LoVo (cell line): ENCODE results near the gene CAMK1D.

ENCODE experiments used
- DNase-seq: peaks from one replicate; pipeline ENCODE4 v3.0.0-alpha.2; 2016; ENCODE audit warnings: low spot score

Gene CAMK1D

DNA sequence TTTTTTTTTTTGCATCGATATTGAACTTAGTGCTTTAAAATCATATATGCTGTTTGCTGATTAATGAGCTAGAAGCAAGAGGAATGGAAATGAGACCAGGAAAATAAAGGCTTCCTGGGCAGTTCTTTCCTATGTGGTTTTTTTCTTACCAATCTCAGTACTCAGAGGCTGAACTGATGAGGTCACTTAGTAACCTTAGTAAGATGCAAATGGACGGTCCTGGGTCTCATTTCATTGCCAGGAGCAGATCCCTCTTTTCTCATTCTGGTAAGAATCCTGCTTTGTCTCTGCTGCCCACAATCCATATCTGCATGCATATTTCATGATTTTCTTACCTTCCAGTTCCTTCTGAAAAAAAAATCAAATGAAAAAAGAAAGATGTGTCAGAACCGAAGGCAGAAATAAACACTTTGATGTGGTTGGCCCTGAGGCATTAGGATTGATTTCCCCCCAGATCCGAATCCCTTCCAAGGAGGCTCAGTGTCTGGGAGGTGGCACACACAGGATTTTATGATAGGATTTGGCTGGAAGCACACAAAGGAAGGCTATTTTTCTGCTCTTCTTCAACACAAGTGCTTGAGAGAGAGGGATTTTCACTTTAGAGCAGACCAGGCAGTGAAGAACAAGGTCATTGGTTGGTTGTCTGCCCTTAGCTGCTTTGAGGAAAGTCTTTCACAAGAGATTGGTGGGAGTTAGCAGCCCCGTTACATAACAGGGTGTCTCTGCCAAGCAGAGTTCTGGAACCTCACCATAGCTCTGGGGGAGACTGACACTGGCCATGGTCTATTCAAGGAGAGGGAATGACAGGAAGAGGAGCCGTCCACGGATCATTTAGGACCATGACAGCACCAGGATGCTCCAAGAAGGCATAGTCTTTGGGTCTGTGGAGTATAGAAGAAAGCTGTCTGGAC is 150.0 kb downstream of the CAMK1D start:
- no peak for DNase-seq

DNA sequence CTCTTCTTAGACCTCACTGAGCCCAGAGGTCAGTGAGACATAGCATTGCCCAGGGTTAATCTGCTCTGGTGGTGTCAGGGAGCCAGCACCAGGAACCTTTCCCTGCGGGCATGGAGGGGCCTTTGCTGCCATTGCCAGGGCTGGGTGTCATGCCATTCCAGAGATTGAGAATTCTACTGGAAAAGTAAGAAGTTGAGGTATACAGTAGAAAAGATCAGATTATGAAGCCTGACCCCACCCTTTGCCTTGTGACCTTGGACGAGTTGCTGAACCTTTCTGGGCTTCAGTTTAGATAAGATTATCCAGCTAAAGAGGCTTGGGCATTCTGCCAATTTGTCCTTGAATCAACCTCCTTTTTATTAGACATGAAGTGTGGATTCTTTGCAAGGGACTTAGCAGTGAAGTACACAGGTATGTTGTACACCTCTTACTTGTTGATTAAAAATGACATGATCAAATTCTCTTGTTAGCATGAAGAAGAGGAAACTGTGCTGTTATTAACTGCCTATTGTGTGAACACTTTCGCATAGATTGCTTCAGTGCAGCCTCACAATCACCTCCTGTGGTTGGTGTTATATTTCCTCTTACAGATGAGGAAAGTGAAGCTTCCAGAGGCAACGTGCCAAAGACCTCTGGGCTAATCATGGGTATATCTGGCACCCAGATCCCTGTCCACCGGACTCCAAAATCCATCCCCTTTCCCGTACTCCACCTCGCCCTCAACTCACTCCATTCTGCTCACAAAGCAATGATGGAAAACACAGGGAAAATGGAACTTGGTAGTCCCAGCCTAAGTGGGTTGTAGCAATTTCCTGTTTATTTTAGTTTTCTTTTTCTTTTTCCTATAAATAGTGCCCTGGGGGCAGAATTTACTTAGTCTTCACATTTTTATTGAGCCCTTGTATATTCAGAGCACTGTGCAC is 151.3 kb downstream of the CAMK1D start:
- DNase-seq = peak; percentile 20

- DNase-seq = no peak
Measured at GRCh38 chr10:12501324-12501723, 152.0 kb downstream of the CAMK1D start.

DNA sequence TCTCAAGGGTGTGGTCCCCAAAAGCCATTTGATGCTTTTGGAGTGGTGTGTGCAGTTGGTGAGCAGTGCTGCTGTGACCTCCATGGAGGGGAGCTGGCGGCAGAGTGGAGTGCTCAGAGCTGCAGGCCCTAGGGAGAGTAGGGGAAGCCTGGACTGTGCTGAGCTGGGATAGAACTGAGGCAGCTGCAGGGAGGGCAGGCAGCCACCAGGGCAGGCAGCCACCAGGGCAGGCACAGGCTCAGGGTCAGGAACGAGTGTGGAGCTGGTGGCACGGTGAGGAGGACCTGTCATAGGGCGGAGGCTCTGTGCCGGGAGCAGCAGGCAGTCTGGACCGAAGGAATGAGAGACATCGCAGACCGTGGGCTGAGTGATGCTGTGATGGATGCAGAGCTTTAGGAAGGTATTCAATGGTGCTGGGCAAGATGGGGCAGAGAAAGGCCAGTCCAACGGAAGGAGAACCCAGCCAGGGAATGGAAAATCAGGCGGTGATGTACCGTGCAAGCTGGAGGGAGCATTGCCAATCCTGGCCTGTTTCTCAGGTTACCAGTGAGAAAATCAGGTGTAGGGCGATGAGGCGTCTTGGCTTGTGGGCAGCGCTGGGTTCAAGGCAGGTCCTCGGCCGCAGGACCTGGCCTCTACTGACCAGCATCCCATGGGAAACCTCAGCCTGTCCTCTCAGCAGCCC is 152.6 kb downstream of the CAMK1D start:
- no peak for DNase-seq

DNA sequence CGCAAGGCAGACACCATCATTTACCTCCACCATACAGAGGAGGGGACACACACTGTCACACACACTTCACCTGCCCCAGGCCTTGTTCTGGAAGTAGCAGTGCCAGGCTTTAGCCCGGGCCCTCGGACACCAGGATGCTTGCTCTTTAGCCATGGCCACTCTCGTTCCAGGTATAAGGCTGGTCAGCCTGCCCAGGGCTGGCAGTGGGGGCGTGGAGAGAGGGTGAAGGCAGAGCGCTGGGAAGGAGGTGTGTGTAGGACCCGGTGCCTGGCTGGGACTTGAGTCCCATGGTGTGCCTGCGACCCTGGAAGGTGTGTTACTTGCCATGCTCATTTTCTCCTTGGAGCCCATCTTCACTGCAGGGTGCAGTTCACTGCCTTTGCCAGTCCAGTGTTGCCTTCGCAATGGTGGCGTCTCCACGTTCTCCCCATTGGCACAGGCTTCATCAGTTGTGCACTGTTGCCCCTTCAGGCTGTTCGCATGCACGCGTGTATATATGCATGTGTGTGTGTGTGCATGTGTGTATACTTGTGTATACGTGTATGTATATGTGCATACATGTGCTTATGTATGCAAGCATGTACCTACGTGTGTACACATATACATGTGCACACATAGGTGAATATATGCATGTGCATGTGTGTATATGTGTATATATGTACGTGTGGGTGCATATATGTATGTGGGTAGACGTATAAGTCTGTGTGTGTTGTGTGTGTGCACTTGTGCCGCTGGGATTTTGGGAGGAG is 153.4 kb downstream of the CAMK1D start:
- DNase-seq = no peak

- DNase-seq = no peak
Measured at GRCh38 chr10:12503311-12503710, 154.0 kb downstream of the CAMK1D start.

DNA sequence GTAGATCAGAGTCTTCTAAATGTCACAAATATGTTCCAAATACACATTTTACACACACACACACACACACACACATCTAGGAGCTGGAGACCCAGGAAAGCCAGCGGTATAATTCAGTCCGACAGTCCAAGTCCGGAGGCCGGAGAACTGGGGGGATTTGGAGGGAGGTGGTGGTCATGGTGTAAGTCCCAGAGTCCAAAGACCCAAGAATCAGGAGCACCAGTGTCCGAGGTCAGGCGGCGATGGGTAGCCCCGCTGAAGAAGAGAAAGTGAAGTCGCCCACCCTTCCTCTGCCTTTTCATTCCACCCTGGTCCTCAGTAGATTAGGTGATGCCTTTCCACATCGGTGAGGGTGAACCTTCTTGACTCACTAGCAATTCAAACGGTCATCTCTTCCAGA is 154.8 kb downstream of the CAMK1D start:
- DNase-seq = no peak

GRCh38 chr10:12504628-12505027 is 155.3 kb downstream of the CAMK1D start:
- DNase-seq = no peak

- DNase-seq = no peak
Measured at GRCh38 chr10:12505683-12506082, 156.3 kb downstream of the CAMK1D start.

GRCh38 chr10:12507165-12507850 is 158.0 kb downstream of the CAMK1D start:
- no peak for DNase-seq

GRCh38 chr10:12508165-12508564 is 158.8 kb downstream of the CAMK1D start:
- no peak for DNase-seq

DNA sequence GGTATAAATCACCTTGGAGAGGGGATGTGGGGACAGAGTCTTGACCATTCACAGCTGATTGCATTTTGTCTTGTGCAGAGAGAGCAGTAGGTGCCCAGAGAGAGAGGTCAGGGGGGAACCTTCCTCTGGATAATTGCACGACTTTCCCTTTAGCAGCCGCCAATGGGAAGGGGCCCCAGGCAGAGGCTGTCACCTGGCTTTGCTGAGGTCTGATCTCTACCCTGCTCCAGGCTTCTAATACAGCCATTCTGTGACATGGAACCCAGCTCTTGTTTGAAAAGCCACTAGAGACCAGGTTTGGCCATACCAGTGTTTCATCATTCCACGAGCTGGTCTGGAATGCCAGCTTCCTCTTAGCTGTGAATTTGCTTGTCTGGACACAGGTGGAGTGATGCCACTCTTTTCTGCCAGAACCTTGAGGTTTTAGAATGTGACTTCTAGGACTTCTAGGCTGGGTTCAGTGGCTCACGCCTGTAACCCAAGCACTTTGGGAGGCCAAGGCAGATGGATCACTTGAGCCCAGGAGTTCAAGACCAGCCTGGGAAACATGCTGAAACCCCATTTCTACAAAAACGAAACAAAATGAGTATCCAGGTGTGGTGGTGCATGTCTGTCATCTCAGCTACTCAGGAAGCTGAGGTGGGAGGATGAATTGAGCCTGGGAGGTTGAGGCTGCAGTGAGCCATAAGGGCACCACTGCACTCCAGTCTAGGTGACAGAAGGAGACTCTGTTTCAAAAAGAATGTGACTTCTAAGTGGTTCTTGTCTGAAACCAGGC is 159.9 kb downstream of the CAMK1D start:
- DNase-seq = no peak

- DNase-seq = no peak
Measured at GRCh38 chr10:12509794-12510100, 160.4 kb downstream of the CAMK1D start.

DNA sequence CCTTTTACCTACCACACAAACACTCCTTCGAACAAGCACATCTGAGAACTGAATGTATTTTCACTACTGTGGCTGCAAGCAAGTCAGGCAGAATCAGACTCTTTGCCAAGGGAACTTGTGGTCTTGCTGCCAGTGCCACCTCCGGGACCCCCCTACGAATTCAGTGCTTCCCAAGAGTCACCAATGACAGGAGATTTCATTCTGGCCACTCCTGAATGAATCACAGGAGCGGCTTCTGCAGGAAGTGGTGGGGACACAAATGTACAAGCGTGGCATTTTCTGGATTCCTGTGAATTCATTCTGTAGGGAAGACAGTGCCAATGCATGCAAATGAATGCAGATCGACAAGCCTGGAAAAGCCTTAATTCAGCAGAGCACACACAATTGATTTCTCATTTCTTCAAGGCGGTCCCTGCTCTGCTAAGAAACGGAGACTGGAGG is 161.2 kb downstream of the CAMK1D start:
- no peak for DNase-seq

DNA sequence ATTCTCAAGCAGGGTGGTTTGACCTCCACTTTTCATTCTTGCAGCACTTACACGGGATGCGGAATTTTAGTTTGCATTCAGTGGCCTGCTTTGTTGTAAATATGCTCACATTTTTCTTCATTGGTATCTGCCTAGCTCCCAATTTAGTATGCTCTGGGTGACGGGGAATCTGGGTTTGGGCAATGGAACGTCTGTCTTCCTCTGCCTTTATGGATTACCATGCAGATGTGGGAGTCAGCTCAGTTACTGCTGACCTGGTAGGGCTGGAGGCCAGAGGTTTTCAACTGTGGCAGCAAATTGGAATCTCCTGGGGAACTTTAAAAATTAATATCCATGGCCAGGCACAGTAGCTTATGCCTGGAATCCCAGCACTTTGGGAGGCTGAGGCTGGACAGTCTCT is 161.6 kb downstream of the CAMK1D start:
- DNase-seq = no peak

DNA sequence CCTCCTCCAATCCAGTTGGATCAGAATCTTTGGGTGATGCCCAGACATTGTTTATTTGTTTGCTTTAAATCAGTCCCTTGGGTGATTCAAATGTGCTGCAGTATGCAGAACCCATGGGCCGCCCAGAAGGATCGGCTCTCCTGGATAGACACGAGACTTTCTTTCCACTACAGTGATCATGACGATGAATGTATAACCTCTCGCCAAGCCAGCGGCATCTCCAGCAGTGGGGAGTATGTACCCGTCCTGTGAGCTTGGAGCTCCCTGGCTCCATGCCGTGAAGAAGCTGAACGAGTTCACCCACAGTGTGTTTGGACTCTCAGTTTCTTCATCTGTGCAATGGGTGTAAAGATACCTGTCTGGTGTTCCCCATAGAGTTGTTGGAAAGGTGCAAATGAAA is 162.3 kb downstream of the CAMK1D start:
- DNase-seq = no peak

- DNase-seq = no peak
Measured at GRCh38 chr10:12512332-12513002, 163.1 kb downstream of the CAMK1D start.

DNA sequence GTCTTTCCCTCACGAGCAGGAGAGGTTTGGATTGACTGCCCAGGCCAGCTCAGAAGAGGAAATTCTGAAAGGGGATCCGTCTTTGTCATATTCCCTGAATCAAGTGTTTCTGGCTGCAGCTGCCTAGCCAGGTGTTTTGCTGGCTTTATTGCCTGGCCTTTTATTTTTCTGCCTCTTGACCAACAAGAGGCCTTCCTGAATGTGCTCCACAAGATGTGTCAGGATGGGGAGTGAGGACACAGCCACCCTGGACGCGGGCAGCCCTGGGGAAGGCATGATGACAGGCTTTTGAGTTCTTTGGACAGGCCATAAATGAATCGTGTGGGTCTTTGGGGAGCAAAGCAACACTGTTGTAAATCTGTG is 163.6 kb downstream of the CAMK1D start:
- no peak for DNase-seq

DNA sequence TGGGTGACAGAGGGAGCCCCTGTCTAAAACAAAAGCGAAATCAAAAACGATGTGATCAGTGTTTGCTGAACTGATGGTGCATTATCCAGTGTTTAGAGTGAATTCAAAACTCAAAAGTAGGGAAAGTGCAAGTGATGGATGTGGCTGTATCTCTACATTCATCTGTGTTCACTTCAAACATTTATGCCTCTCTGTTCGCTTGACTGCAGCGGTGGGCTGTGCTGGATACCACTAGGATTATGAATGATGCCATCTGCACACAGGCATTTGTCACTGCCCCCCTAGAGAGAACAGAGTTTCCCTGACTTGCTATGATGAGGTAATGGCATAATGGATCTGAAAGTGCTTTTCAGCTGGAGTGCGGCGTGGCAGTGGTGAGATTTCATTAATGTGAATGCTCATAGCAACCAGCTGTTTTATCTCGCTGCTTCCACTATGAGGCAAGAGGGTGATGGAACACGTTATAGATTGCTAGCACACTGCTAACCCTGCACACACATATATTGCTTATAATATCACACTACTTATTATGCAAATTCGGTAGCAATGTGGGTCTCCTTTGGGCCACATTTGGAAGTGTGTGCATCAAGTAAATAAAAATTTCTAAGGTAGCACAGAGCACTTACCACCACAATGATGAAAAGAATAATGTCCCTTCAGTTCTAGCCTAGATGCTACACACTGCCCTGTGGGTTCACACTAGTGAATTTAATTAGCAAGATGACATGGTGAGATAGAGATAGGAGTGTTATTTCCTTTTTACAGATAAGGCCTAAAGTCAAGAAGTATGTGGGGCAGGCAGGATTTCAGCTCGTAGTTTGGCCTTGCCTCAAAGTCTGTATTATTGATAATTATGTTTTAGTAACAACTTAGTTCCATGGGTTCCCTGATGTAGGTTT is 164.7 kb downstream of the CAMK1D start:
- DNase-seq = no peak
